ENCODE data around the gene HMGXB4. TPM values are rescaled to one million over a fixed set of nuclear protein-coding genes. Genes with fewer than 3 reads are reported as not detected.

HMGXB4 gene
- total RNA-seq, 1 donor from 2014 or later, result 19.5 TPM

- DNase-seq (ENCODE audit: low read depth), result no peak
Measured at GRCh38 chr22:35326854-35327562, 69.7 kb downstream of the HMGXB4 start.

- DNase-seq (ENCODE audit: low read depth), result no peak
Measured at GRCh38 chr22:35327690-35328471, 70.6 kb downstream of the HMGXB4 start.

GRCh38 chr22:35328472-35328885, 71.2 kb downstream of the HMGXB4 start:
- DNase-seq (ENCODE audit: low read depth), result no peak

- DNase-seq (ENCODE audit: low read depth), result no peak
Measured at GRCh38 chr22:35329114-35329847, 72.0 kb downstream of the HMGXB4 start.

- peak; percentile 57 for DNase-seq (ENCODE audit: low read depth)
Measured at GRCh38 chr22:35330258-35330861, 73.1 kb downstream of the HMGXB4 start.

- DNase-seq (ENCODE audit: low read depth), result no peak
Measured at GRCh38 chr22:35332278-35332677, 75.0 kb downstream of the HMGXB4 start.

GRCh38 chr22:35333220-35333619, 75.9 kb downstream of the HMGXB4 start:
- no peak for DNase-seq (ENCODE audit: low read depth)

GRCh38 chr22:35334004-35334403, 76.7 kb downstream of the HMGXB4 start:
- DNase-seq (ENCODE audit: low read depth), result no peak

- DNase-seq (ENCODE audit: low read depth), result no peak
Measured at GRCh38 chr22:35335468-35335867, 78.2 kb downstream of the HMGXB4 start.

- DNase-seq (ENCODE audit: low read depth), result no peak
Measured at GRCh38 chr22:35335936-35336781, 78.9 kb downstream of the HMGXB4 start.

- no peak for DNase-seq (ENCODE audit: low read depth)
Measured at GRCh38 chr22:35337932-35338331, 80.6 kb downstream of the HMGXB4 start.

GRCh38 chr22:35341090-35341874, 84.0 kb downstream of the HMGXB4 start:
- DNase-seq (ENCODE audit: low read depth), result no peak

- DNase-seq (ENCODE audit: low read depth), result no peak
Measured at GRCh38 chr22:35342390-35342789, 85.1 kb downstream of the HMGXB4 start.

GRCh38 chr22:35343664-35344550, 86.6 kb downstream of the HMGXB4 start:
- no peak for DNase-seq (ENCODE audit: low read depth)

- DNase-seq (ENCODE audit: low read depth), result no peak
Measured at GRCh38 chr22:35344956-35345690, 87.8 kb downstream of the HMGXB4 start.

All from renal cortical epithelial cell (primary cell).